Kidney capillary endothelial cell (primary cell): ENCODE measurements around the gene SLC39A8.

Experiments used
- DNase-seq: peaks from one replicate; pipeline ENCODE4 v3.0.0-alpha.2; 2018; ENCODE audit warnings: low spot score

SLC39A8 gene

DNA sequence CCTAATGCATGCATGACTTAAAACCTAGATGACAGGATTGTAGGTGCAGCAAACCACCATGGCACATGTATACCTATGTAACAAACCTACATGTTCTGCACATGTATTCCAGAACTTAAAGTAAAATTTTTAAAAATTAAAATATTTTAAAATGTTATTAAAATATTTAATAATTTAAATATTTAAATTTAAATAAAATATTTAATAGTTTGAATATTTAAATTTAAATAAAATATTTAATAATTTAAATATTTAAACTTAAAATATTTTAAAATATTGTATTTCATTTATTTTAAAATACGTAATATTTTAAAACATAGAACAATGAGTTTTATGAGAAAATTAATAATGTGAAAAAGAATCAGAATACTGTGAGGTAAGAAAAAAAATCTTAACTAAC is 117.9 kb downstream of the SLC39A8 start:
- DNase-seq: no peak

GRCh38 chr4:102223461-102223860 is 121.8 kb downstream of the SLC39A8 start:
- DNase-seq: no peak

GRCh38 chr4:102222838-102223409 is 122.4 kb downstream of the SLC39A8 start:
- no peak for DNase-seq

DNA sequence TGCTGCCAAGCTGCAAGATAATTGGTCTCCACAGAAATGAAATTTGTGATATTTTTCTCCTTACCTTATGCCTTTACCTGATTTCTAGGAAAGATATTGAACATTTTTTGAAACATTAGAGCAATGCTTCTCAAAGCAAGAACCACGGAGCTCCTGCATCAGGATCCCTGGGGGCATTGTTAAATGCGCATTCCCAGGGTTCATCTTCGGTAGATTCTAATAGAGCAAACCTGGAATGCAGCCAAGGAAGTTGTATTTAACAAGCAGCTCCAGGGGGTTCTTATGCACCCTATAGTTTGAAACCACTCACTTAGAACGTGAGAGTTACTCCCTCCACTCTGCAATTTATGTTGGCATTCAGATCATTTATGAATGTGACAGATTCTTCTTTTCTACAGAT is 126.2 kb downstream of the SLC39A8 start:
- no peak for DNase-seq

GRCh38 chr4:102218656-102219055 is 126.6 kb downstream of the SLC39A8 start:
- DNase-seq: no peak

- DNase-seq: no peak
Observed at GRCh38 chr4:102217775-102218355, 127.4 kb downstream of the SLC39A8 start.

DNA sequence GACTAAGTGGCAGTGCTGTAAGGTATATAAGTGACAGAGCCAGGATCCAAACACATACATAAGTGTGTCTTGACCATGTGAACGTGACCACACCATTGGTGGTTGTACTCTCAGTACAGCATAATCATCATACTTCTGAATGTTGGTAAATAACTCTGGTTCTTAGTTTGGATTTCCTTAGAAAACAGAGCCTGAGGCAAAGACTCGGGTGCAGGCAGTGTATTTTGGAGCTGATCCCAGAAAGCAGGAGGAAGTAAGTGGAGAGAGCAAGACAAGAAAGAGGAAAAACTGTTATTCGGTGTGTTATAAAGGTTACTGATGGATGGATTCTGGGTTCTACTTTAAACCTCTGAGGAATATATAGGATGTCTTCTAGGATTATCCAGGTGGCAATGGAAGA is 127.9 kb downstream of the SLC39A8 start:
- DNase-seq: no peak

DNA sequence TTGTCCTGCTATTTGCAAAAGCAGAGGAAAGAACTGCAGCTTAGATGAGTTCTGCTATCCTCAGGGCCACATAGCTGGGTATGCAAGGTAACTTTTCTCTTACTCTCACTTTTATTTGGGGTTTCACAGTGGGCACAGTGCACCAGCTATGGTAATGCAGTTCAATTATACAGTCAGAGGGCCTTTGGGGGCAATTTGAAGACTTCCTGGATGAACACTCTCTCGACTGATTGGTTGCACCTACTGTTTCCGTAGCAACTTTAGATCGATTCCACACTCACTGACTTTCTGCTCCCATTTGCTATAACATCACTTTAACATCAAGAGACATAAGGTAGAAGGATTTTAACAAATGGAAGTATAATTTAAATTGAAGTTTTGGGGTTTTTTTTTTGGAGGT is 128.6 kb downstream of the SLC39A8 start:
- no peak for DNase-seq

- no peak for DNase-seq
Observed at GRCh38 chr4:102213031-102213430, 132.3 kb downstream of the SLC39A8 start.
